Loucy (cell line): ENCODE results near the gene PLA2G4C.
"Not testable (repeated sequence)": the region's sequence is repeated elsewhere in the genome, so short reads cannot be mapped to it uniquely, and the experiment has no call there.

Experiments
- CTCF ChIP-seq: fragments of 200-600 bp; sonication (generic); conservative IDR thresholded peaks from 2 replicates; pipeline ENCODE4 v1.5.1; 2014; ENCODE audit warnings: mild to moderate bottlenecking, antibody characterized with exemption, low read length
- EZH2phosphoT487 ChIP-seq: fragments of 200-600 bp; IDR thresholded peaks from 2 replicates; pipeline ENCODE4 v1.6.1; 2018; ENCODE audit warnings: antibody characterized with exemption, mild to moderate bottlenecking, moderate library complexity, borderline replicate concordance

DNA sequence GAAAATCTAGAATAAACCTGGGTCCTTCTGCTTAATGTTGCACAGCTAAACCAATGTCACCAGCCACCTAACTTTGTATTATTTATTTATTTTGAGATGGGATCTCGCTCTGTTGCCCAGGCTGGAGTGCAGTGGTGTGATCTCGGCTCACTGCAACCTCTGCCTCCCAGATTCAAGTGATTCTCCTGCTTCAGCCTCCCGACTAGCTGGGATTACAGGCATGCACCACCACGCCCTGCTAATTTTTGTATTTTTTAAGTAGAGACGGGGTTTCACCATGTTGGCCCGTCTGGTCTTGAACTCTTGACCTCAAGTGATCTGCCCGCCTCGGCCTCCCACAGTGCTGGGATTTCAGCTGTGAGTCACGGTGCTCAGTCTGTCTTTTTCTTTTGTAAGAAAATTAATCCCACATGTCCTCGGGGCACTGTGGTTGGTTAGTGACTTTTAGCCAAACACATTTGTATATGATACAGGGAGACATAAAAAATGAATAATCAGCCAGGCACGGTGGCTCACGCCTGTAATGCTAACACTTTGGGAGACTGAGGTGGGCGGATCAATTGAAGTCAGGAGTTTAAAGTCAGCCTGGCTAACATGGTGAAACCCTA, 19.4 kb downstream of the PLA2G4C start:
- not testable (repeated sequence) for TF ChIP-seq EZH2phosphoT487, CTCF
